GM18861 (cell line): ENCODE results near the gene SH2D7.
A peak's percentile ranks its signal among the peaks of the same experiment; 100 is the strongest.
"Not testable (repeated sequence)": the region's sequence is repeated elsewhere in the genome, so short reads cannot be mapped to it uniquely, and the experiment has no call there.

Source experiments
- ATAC-seq: cut with Tn5 transposase; IDR thresholded peaks from one replicate; pipeline ENCODE4 v1.9.1; 2021; ENCODE audit not compliant: unreplicated experiment

Gene SH2D7

DNA sequence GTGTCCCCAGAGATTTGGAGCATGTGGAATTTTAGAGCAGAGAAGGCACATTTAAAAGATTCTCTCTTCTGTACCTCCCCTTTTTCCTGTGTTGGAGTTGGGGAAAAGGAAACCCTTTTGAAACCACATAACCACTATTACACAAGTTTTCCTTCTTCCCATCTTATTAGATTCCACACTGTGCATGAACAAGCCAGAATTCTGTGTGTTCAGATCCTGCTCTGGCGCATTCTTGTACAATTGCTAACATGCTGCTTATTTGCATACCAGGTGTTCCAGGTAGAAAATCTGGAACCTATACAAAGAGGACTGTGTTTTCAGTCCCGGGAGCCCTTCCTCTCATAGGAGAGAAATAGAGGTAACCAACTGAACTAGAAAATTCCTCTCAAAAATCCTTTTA, 41.4 kb downstream of the SH2D7 start:
- ATAC-seq: no peak

GRCh38 chr15:78139578-78139977, 47.2 kb downstream of the SH2D7 start:
- ATAC-seq: no peak

DNA sequence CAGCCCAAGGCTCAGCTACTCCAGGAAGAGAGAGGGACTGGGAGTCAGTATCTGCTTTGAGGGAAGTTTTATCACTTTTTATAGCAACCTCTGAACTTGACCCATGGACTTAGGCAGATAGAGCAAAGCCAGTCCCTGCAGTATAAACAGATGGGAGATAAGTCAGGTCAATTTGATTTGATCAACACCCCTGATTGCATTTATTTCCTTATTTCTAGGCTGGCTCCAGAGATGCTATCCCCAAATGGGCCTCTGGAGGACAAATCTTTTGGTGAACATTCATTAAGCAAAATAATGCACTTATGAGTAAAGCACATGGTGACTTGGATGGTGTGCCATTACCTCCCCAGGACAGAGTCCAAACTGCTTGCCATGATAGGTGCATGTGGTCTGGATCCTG, 47.9 kb downstream of the SH2D7 start:
- no peak for ATAC-seq

- ATAC-seq: no peak
Observed at GRCh38 chr15:78142332-78142731, 50.0 kb downstream of the SH2D7 start.

- no peak for ATAC-seq
Observed at GRCh38 chr15:78146425-78147154, 54.2 kb downstream of the SH2D7 start.

GRCh38 chr15:78147566-78147965, 55.2 kb downstream of the SH2D7 start:
- no peak for ATAC-seq

DNA sequence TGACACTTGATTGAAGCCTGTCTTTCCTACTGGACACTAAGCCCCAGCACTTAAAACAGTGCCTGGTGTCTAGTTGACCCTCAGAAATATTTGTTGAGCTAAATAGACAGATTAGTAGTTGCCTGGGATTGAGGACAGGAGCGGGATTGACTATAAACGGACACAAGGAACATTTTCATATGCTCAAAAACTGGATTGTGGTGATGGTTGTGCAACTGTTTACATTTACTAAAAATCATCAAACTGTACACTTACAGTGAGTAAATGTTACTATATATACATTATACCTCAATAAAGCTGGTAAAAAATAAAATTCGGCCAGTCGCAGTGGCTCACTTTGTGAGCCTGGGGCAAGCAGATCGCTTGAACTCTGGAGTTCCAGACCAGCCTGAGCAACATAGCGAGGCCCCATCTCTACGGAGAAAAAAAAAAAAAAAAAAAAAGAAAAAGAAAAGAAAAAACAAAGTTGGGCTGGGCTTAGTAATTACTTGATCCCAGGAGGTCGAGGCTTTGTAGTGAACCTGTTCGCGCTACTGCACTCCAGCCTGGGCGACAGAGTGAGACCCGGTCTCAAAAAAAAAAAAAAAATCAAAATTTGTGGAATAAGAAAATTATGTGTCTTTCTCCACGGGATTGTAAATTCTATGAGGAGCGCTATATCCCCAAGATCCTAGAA, 56.2 kb downstream of the SH2D7 start:
- no peak for ATAC-seq

DNA sequence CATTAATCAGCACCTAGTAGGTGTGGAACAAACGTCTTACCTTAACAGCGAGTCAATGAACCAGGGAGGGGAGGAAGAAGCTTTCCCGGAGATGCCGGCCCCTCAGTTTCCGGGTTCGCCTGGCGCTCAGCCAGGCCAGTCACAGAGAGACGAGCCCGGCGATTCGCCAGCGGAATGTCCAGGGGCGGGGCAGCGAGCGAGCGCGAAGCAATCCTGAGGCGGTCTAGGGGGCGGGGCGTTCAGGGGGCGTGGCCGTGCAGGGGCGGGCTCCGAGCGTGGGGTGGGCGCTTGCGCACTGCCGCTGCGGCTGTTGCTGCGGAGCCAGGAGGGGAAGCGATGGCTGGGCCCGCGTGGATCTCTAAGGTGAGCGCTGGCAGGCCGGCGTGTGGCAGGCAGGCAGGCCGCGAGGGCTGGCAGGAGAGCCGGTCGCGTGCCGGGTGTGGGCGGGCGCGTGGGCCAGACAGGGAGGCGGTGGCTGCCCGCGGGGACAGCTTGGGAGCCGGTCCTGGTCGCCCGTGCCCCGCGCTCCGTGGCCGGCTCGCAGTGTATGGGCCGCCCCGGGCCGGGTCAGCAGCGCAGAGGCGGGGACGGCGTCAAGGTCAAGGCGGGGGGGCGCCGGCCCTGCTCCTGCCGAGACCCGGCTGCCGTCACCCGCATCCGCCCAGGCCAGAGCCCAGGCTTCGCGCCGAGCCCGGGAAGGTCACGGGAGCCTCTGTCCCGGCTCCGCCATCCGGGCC, 56.9 kb downstream of the SH2D7 start, which contains the start of gene IDH3A:
Gene IDH3A (plus strand): TSS at position 295 of the 737 bp plus-strand sequence. CDS start 42 bp downstream, at position 337.
- ATAC-seq: peak; percentile 65

DNA sequence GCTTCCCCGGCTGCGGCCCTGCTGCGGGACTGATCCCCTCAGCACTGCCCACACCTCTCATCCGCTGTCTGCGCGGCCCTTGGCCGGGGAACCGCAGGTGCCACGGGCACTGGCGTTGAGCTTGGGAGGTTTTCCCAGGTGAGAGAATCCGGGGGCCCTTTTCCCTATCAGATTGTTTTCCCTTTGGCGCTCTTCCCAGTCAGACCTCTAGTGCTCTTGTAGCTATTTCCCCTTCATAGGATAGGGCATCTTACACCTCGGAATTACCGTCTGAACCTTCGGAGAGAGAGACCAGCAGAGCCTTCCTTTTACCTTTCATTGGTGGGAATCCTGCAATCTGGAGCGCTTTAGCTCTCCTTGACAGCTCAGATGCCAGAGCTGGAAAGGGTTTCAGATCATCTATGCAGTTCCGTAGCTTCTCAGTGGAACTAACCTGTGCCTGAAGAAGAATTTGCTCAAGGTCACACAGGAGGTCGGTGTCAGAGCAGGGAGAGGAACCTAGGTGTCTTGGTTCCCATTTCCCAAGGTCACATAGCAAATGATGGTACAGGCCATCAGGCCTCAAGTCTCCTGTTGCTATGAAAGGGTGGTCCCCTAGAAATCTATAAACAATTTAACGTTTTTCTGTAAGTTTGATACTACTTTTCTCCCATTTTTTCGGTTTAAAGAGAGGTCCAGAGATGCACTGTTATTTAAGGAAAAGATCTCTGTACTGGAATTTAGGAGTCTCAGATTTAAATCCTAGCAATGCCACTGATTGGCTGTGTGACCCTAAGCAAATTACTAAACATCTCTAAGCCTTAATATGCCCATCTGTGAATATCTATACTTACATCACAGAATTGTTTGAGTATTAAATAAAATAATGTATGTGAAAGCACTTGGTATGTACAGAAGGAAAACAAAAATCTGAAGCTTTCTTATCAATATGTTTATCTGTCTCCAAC, 57.7 kb downstream of the SH2D7 start:
- ATAC-seq: no peak

- not testable (repeated sequence) for ATAC-seq
Observed at GRCh38 chr15:78151075-78151474, 58.7 kb downstream of the SH2D7 start.
